Measurements from ENCODE around the gene HOTAIR. TPM values are rescaled to one million over a fixed set of nuclear protein-coding genes. Genes with fewer than 3 reads are reported as not detected.

The HOTAIR gene
- total and polyA plus RNA-seq, 2 donors (not counting 3 experiments of a cell fraction or from before 2014, with no cell fraction given), result not detected

GRCh38 chr12:53947743-53948142, 27.0 kb downstream of the HOTAIR start:
- dilution Hi-C loops (cut with MboI; ENCODE audit: extremely low pct_ligation_motif_present, low sequenced_read_pairs), result no loop called here
- no TSS peak for BruUV-seq (replicated peaks)
- no peaks in the 10 kb centered on the region for H4K20me1 ChIP-seq (replicated peaks; ENCODE audit: control insufficient read depth, extremely low read depth, insufficient read depth, low read length)

GRCh38 chr12:53944907-53945847, 29.6 kb downstream of the HOTAIR start:
- Histone ChIP-seq H3K79me2 (ENCODE audit: control insufficient read depth, insufficient read depth, low read length) (no peaks in the 10 kb centered on the region), H3K4me3 (replicated peaks in 1 of 3; ENCODE audit: insufficient read depth in 1 of 3, low read depth in 1 of 3, low read length in 3 of 3) (no peak overlapping the region), H3K9me3 (replicated peaks; ENCODE audit: control insufficient read depth, insufficient read depth, low read length) (no peaks in the 10 kb centered on the region), H3K4me1 (ENCODE audit: control insufficient read depth, extremely low read depth, insufficient read depth, low read length) (no peaks in the 10 kb centered on the region), H3K27me3 (ENCODE audit: control insufficient read depth in 2 of 2, insufficient read depth in 2 of 2, low read length in 2 of 2) (peaks cover 78 to 94% of the 10 kb centered on the region in 2 experiments), H4K20me1 (replicated peaks; ENCODE audit: control insufficient read depth, extremely low read depth, insufficient read depth, low read length) (no peaks in the 10 kb centered on the region), H3K9me1 (replicated peaks; ENCODE audit: control insufficient read depth, extremely low read depth, insufficient read depth, low read length) (no peaks in the 10 kb centered on the region), H3K27ac (ENCODE audit: insufficient read depth, low read depth, low read length) (no peak overlapping the region), H3K36me3 (ENCODE audit: control insufficient read depth in 2 of 2, extremely low read depth in 1 of 2, insufficient read depth in 2 of 2, low read length in 2 of 2) (no peaks in the 10 kb centered on the region), H3K4me2 (ENCODE audit: insufficient read depth, low read length) (no peak overlapping the region), H2AFZ (ENCODE audit: low read depth, low read length) (no peak overlapping the region), H3K9ac (replicated peaks; ENCODE audit: extremely low read depth, insufficient read depth, low read length) (no peak overlapping the region)
- intact Hi-C loops (cut with micrococcal nuclease), result no loop called here
- POLR2A ChIA-PET, result no interaction called here
- BruUV-seq (replicated peaks), result no TSS peak
- no peak for TF ChIP-seq MYC (IDR thresholded peaks at IDR 0.05; ENCODE audit: low read depth, low read length)
- TF ChIP-seq EZH2 (IDR thresholded peaks at IDR 0.05; ENCODE audit: borderline replicate concordance, low read depth, low read length, severe bottlenecking), result peak; percentile 72
- no peak for TF ChIP-seq FOS (IDR thresholded peaks at IDR 0.05; ENCODE audit: borderline replicate concordance, insufficient read depth, low read length)
- TF ChIP-seq CTCF (IDR thresholded peaks at IDR 0.05; ENCODE audit: extremely low read depth in 1 of 2, insufficient read depth in 1 of 2, low read depth in 1 of 2, low read length in 2 of 2), result no peak
- TF ChIP-seq MAX (IDR thresholded peaks at IDR 0.05; ENCODE audit: insufficient read depth, insufficient read length), result no peak
- no peak for FAIRE-seq
- no peak for DNase-seq (ENCODE audit: low read depth, low spot score)
- CTCF ChIA-PET, result interaction anchor here (0.5 kb wide), 1 partner anchor 247 kb away, joined by 3 read pairs; no protein-coding TSS in a partner anchor
- dilution Hi-C loops (cut with MboI; ENCODE audit: extremely low pct_ligation_motif_present, low sequenced_read_pairs), result no loop called here

More at GRCh38 chr12:53947743-53948142, 27.0 kb downstream of the HOTAIR start:
- intact Hi-C loops (cut with micrococcal nuclease), result no loop called here
- Histone ChIP-seq H2AFZ (ENCODE audit: low read depth, low read length) (no peak overlapping the region), H3K27me3 (ENCODE audit: control insufficient read depth in 2 of 2, insufficient read depth in 2 of 2, low read length in 2 of 2) (peaks cover 90 to 97% of the 10 kb centered on the region in 2 experiments), H3K79me2 (ENCODE audit: control insufficient read depth, insufficient read depth, low read length) (no peaks in the 10 kb centered on the region), H3K4me1 (ENCODE audit: control insufficient read depth, extremely low read depth, insufficient read depth, low read length) (no peaks in the 10 kb centered on the region), H3K9me3 (replicated peaks; ENCODE audit: control insufficient read depth, insufficient read depth, low read length) (no peaks in the 10 kb centered on the region), H3K36me3 (ENCODE audit: control insufficient read depth in 2 of 2, extremely low read depth in 1 of 2, insufficient read depth in 2 of 2, low read length in 2 of 2) (no peaks in the 10 kb centered on the region), H3K9ac (replicated peaks; ENCODE audit: extremely low read depth, insufficient read depth, low read length) (no peak overlapping the region), H3K9me1 (replicated peaks; ENCODE audit: control insufficient read depth, extremely low read depth, insufficient read depth, low read length) (no peaks in the 10 kb centered on the region), H3K27ac (ENCODE audit: insufficient read depth, low read depth, low read length) (no peak overlapping the region), H3K4me3 (replicated peaks in 1 of 3; ENCODE audit: insufficient read depth in 1 of 3, low read depth in 1 of 3, low read length in 3 of 3) (no peak overlapping the region), H3K4me2 (ENCODE audit: insufficient read depth, low read length) (no peak overlapping the region)
- TF ChIP-seq JUN (IDR thresholded peaks at IDR 0.05; ENCODE audit: borderline replicate concordance, insufficient read depth, insufficient read length, low read depth), result no peak
- no peak for TF ChIP-seq EZH2 (IDR thresholded peaks at IDR 0.05; ENCODE audit: borderline replicate concordance, low read depth, low read length, severe bottlenecking)
- TF ChIP-seq GATA2 (IDR thresholded peaks at IDR 0.05; ENCODE audit: insufficient read depth, insufficient read length, low read depth, low read length), result no peak
- CTCF ChIA-PET, result no interaction called here
- POLR2A ChIA-PET, result no interaction called here
- DNase-seq (ENCODE audit: low read depth, low spot score), result no peak
- FAIRE-seq, result no peak
